Ascending aorta (tissue), 2 donors: ENCODE measurements around the gene CUL1. TPM values are rescaled to one million over a fixed set of nuclear protein-coding genes. Genes with fewer than 3 reads are reported as not detected.

ENCODE experiments used
- DNase-seq, 2 donors: peaks; one replicate each; pipeline ENCODE4 v3.0.0-alpha.2; 2019; ENCODE audit warnings: low spot score in 2 of 2
- H3K27ac ChIP-seq, 2 donors: fragments of 200-600 bp; sonication (generic); one replicate each; pipeline ENCODE4 v1.5.1; 2016 to 2017; ENCODE audit warnings: mild to moderate bottlenecking in 1 of 2
- H3K27me3 ChIP-seq: fragments of 200-600 bp; sonication (generic); one replicate; pipeline ENCODE4 v1.5.1; 2017
- H3K36me3 ChIP-seq, 2 donors: fragments of 200-600 bp; sonication (generic); one replicate each; pipeline ENCODE4 v1.5.1; 2016
- H3K4me1 ChIP-seq, 2 donors: fragments of 200-600 bp; sonication (generic); one replicate each; pipeline ENCODE4 v1.5.1; 2016 to 2017; ENCODE audit warnings: mild to moderate bottlenecking in 1 of 2
- H3K4me3 ChIP-seq, 2 donors: fragments of 200-600 bp; sonication (generic); one replicate each; pipeline ENCODE4 v1.5.1; 2016 to 2017; ENCODE audit warnings: mild to moderate bottlenecking in 1 of 2
- H3K9me3 ChIP-seq, 2 donors: fragments of 200-600 bp; sonication (generic); one replicate each; pipeline ENCODE4 v1.5.1; 2016
- CTCF ChIP-seq, 3 experiments: fragments of 200-600 bp in 2 of 3; fragments of 450-650 bp in 1 of 3; sonication (generic) in 2 of 3; IDR thresholded peaks; one replicate each; pipeline ENCODE4 v1.5.1; 2016 to 2019; ENCODE audit warnings: antibody characterized with exemption in 3 of 3, mild to moderate bottlenecking in 1 of 3, moderate library complexity in 1 of 3
- intact Hi-C: fragments of 100-400 bp; cut with DNase I; formaldehyde crosslinking; loops from one replicate; pipeline ENCODE4 v1.15.1; 2023
- total RNA-seq: library from RNA; depleted of rRNA; stranded (reverse); fragments of >200 nt; gene quantifications from one replicate; pipeline ENCODE4 v1.1.0, GENCODE V29; 2016

Gene CUL1
- total RNA-seq, 1 donor from 2014 or later = 16.3 TPM

- H3K27ac ChIP-seq = no peak overlapping the region
- DNase-seq = no peak
- H3K9me3 ChIP-seq = no peaks in the 10 kb centered on the region
- H3K36me3 ChIP-seq = no peaks in the 10 kb centered on the region
- no peak for TF ChIP-seq CTCF (IDR thresholded peaks at IDR 0.05)
- H3K4me1 ChIP-seq = peaks cover 0 to 5% of the 10 kb centered on the region in 2 donors
- intact Hi-C loops = no loop called here
- H3K27me3 ChIP-seq = no peaks in the 10 kb centered on the region
- no peak overlapping the region for H3K4me3 ChIP-seq
These were observed 36.1 kb upstream of the CUL1 start for GRCh38 chr7:148662646-148663045.

- DNase-seq = no peak
- peaks cover 0 to 5% of the 10 kb centered on the region in 2 donors for H3K4me1 ChIP-seq
- H3K36me3 ChIP-seq = no peaks in the 10 kb centered on the region
- H3K27ac ChIP-seq = no peak overlapping the region
- H3K27me3 ChIP-seq = no peaks in the 10 kb centered on the region
- intact Hi-C loops = no loop called here
- no peak overlapping the region for H3K4me3 ChIP-seq
- H3K9me3 ChIP-seq = no peaks in the 10 kb centered on the region
- no peak for TF ChIP-seq CTCF (IDR thresholded peaks at IDR 0.05)
These were observed 34.4 kb upstream of the CUL1 start for GRCh38 chr7:148664324-148664723.

- Histone ChIP-seq H3K27ac (no peak overlapping the region), H3K4me1 (peaks cover 0 to 5% of the 10 kb centered on the region in 2 donors), H3K9me3 (no peaks in the 10 kb centered on the region), H3K36me3 (no peaks in the 10 kb centered on the region), H3K27me3 (no peaks in the 10 kb centered on the region), H3K4me3 (no peak overlapping the region)
- no peak for DNase-seq
- TF ChIP-seq CTCF (IDR thresholded peaks at IDR 0.05) = no peak
- intact Hi-C loops = no loop called here
These were observed 33.5 kb upstream of the CUL1 start for GRCh38 chr7:148665221-148665620.

GRCh38 chr7:148669927-148670326 lies 28.8 kb upstream of the CUL1 start:
- Histone ChIP-seq H3K4me3 (no peak overlapping the region), H3K4me1 (no peaks in the 10 kb centered on the region), H3K9me3 (no peaks in the 10 kb centered on the region), H3K36me3 (no peaks in the 10 kb centered on the region), H3K27ac (no peak overlapping the region), H3K27me3 (no peaks in the 10 kb centered on the region)
- no peak for TF ChIP-seq CTCF (IDR thresholded peaks at IDR 0.05)
- intact Hi-C loops = no loop called here
- no peak for DNase-seq

- no peak overlapping the region for H3K4me3 ChIP-seq
- H3K36me3 ChIP-seq = no peaks in the 10 kb centered on the region
- no peaks in the 10 kb centered on the region for H3K9me3 ChIP-seq
- intact Hi-C loops = no loop called here
- H3K27ac ChIP-seq = no peak overlapping the region
- H3K4me1 ChIP-seq = no peaks in the 10 kb centered on the region
- TF ChIP-seq CTCF (IDR thresholded peaks at IDR 0.05) = no peak
- H3K27me3 ChIP-seq = no peaks in the 10 kb centered on the region
- DNase-seq = no peak
These were observed 28.3 kb upstream of the CUL1 start for GRCh38 chr7:148670374-148670773.

GRCh38 chr7:148670807-148671206 lies 27.9 kb upstream of the CUL1 start:
- no peak overlapping the region for H3K27ac ChIP-seq
- H3K9me3 ChIP-seq = no peaks in the 10 kb centered on the region
- no peaks in the 10 kb centered on the region for H3K4me1 ChIP-seq
- TF ChIP-seq CTCF (IDR thresholded peaks at IDR 0.05) = no peak
- no peaks in the 10 kb centered on the region for H3K36me3 ChIP-seq
- intact Hi-C loops = no loop called here
- no peaks in the 10 kb centered on the region for H3K27me3 ChIP-seq
- DNase-seq = no peak
- H3K4me3 ChIP-seq = no peak overlapping the region
